Epithelial cell of esophagus (primary cell): ENCODE data around the gene C11orf58.
A peak's percentile ranks its signal among the peaks of the same experiment; 100 is the strongest.

Experiments
- DNase-seq: peaks from one replicate; pipeline ENCODE4 v3.0.0; 2010; ENCODE audit warnings: low read depth
- H3K4me3 ChIP-seq: 2 replicates; pipeline ENCODE4 v1.5.1; 2011; ENCODE audit warnings: mild to moderate bottlenecking, low read length, control low read depth
- TF ChIP-seq, protein P1 (sequence below): IDR thresholded peaks from 2 replicates; pipeline ENCODE4 v1.5.1; 2011; ENCODE audit warnings: low read depth, mild to moderate bottlenecking, low read length, control low read depth, inconsistent platforms; ENCODE audit not compliant: insufficient read depth; ENCODE audit errors: missing control alignments

Gene C11orf58

DNA sequence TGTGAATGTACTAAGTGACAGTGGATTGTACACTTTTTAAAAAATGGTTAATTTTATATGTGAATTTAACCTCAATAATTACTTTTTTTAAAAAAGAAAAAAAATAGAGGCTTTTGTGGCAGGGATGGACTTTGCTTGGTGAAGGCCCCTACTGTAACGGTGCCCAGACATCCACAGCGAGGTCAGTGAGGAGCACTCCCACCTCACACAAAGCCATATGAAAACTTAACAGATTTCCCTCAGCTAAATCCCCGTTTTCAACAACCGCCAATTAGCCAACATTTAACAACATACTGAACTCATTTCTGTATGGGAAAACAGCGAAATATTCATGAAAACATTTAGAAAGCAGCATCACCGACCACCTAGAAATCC, 642 bp upstream of the C11orf58 start:
- DNase-seq: no peak
- TF ChIP-seq, protein P1, sequence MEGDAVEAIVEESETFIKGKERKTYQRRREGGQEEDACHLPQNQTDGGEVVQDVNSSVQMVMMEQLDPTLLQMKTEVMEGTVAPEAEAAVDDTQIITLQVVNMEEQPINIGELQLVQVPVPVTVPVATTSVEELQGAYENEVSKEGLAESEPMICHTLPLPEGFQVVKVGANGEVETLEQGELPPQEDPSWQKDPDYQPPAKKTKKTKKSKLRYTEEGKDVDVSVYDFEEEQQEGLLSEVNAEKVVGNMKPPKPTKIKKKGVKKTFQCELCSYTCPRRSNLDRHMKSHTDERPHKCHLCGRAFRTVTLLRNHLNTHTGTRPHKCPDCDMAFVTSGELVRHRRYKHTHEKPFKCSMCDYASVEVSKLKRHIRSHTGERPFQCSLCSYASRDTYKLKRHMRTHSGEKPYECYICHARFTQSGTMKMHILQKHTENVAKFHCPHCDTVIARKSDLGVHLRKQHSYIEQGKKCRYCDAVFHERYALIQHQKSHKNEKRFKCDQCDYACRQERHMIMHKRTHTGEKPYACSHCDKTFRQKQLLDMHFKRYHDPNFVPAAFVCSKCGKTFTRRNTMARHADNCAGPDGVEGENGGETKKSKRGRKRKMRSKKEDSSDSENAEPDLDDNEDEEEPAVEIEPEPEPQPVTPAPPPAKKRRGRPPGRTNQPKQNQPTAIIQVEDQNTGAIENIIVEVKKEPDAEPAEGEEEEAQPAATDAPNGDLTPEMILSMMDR: no peak

DNA sequence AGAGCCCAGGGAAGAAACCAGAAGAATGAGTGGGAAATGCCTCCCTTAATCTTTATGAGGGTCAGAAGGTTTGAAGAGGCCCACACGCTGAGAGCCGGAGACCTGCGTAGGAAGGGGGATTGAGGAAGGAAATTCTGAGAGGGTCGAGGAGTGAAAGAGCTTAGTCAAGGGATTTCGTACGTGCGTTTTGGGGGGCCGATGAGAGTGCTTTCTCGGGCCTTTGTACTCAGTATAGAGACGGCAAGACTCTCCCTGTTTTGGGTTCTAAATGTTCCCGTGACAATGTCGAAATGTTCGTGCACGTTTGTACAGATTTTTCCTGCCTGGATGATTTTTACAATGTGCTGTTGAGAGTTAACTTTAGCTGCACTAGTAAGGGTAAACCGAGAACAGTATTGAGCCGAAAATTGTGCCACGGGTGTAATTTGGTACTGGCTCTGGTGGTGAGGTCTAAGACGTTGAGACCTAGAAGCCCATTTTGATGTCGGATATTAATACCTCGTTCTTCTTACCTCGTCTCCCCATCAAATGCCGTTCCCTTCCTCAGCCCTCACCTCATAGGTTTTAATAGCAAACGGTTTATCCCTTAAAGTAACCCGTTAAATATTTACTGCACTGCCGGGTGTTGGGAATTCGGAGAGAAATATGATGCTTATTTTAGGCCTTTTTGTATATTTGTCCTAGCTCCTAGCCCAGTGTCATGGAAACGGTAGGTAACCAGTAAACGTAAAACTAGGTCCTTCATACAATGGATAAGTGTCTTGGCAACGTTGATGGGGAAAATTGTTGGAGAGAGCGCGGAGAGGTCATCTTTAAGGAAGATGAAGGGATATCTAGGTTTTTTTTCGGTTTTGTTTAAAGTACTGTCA, 734 bp downstream of the C11orf58 start:
- DNase-seq: no peak
- H3K4me3 ChIP-seq: peak overlapping the region; percentile 94
- TF ChIP-seq, protein P1: no peak

More for the DNA sequence above, 642 bp upstream of the C11orf58 start:
- H3K4me3 ChIP-seq: peak overlapping the region; percentile 94

DNA sequence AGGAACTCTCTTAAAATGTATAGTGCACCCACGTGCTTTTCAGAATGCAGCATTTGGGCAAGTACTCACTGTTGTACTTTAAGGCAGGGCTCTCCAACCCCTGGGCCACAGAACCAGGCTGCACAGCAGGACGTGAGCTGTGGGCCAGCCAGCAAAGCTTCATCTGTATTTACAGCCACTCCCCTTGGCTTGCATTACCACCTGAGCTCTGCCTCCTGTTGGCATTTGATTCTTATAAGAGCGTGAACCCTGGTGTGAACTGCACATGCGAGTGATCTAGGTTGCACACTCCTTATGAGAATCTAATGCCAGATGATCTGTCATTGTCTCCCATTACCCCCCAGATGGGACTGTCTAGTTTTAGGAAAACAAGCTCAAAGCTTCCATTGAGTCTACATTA, 3.0 kb downstream of the C11orf58 start:
- no peak for DNase-seq
- no peak overlapping the region for H3K4me3 ChIP-seq
- TF ChIP-seq, protein P1: no peak

DNA sequence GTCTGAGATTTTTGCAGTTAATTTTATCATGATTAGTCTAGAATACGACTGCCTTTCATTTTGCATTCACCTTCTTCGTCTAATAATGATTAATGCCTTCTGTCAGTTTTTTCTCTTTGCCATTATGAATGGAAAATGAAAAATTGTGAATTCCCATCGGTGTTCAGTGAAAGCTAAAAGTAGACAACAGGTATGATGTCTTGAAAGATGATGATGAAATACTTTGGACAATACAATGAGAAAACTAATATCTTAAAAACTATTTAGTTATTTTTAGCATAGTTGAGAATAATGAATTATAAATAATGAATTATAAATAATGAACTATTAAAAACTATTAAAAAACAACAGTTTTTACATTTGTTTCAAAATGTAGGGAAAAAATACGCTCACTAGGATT, 5.0 kb downstream of the C11orf58 start:
- H3K4me3 ChIP-seq: no peak overlapping the region
- DNase-seq: no peak
- TF ChIP-seq, protein P1: no peak

DNA sequence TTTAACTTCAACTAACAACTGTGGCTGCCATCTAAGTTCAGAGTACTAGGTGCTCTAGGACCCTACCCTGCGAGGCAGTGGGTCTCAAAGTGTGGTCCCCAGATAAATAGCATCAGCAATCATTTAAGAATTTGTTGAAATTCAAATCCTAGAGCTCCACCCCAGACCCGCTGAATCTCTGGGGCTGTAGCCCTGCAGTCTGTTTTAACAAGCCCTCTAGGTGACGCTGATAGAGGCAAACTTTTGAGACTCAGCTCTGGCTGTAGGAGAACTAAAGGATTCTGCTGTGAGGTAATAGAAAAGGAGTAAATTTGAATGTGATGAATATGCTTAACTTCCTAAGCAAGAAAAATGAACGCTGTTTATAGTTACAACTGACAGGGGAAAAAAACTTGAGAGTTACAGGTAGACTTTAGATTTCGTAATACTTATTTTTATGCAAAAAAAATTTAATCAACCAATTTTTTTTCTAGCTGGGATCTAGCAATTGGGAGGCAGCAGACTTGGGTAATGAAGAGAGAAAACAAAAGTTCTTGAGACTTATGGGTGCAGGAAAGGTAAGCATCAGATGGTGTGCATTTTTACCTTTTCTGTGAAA, 5.8 kb downstream of the C11orf58 start:
- TF ChIP-seq, protein P1: no peak
- DNase-seq: no peak

DNA sequence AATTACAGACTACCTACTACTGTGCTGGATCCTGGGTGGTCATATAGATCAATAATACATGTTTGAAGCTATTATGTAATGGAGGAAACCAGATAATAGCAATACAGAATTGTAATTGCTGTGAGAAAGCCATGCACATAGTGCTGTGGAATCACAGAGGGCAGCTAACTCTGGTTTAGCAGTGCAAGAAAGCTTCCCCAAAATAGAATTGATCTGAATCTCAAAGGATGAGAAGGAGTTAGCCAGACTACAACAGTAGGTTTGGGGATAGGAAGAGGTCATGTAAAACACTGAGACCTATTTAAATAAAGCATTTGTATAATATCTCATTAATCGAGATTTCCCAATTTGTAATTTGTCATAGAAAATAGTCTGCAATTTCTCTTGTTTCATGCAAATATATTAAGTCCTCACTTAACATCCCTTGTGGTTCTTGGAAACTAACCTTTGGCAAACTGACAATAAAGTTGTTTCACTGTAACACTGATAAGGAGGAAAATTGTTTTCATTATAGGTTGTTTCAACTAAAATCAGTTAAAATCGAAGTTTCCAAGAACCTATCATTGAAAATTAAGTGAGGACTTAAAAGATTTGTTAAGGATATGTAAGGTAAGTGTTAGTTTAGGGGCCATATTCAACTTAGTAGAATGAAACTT, 7.6 kb downstream of the C11orf58 start:
- TF ChIP-seq, protein P1: no peak
- no peak overlapping the region for H3K4me3 ChIP-seq
- no peak for DNase-seq

More for the DNA sequence above, 5.8 kb downstream of the C11orf58 start:
- no peak overlapping the region for H3K4me3 ChIP-seq
